Omental fat pad (tissue), 4 donors: Measurements from ENCODE around the gene TTLL11. TPM values are rescaled to one million over a fixed set of nuclear protein-coding genes. Genes with fewer than 3 reads are reported as not detected.
"Not testable (repeated sequence)": the region's sequence is repeated elsewhere in the genome, so short reads cannot be mapped to it uniquely, and the experiment has no call there.

Source experiments
- ATAC-seq: fragments of 150-250 bp; one replicate; pipeline ENCODE4 v1.9.1; 2016; ENCODE audit warnings: mild to moderate bottlenecking, moderate library complexity; ENCODE audit not compliant: low FRiP score
- DNase-seq: peaks from one replicate; pipeline ENCODE4 v3.0.0-alpha.2; 2019; ENCODE audit warnings: low spot score
- CTCF ChIP-seq, 3 donors: fragments of 450-650 bp; IDR thresholded peaks; one replicate each; pipeline ENCODE4 v1.5.1; 2016 to 2017; ENCODE audit warnings: antibody characterized with exemption in 3 of 3, mild to moderate bottlenecking in 3 of 3, moderate library complexity in 2 of 3
- total RNA-seq, 4 donors: library from RNA; depleted of rRNA; stranded (reverse); fragments of >200 nt; gene quantifications; one replicate each; pipeline ENCODE4 v1.1.0, GENCODE V29; 2016

TTLL11 gene
- total RNA-seq, 4 donors from 2014 or later: 7.0 to 16.0 (median 10.2) TPM

GRCh38 chr9:122078557-122078956 lies 14.6 kb downstream of the TTLL11 start:
- ATAC-seq: no peak
- TF ChIP-seq CTCF (IDR thresholded peaks at IDR 0.05): no peak
- no peak for DNase-seq

DNA sequence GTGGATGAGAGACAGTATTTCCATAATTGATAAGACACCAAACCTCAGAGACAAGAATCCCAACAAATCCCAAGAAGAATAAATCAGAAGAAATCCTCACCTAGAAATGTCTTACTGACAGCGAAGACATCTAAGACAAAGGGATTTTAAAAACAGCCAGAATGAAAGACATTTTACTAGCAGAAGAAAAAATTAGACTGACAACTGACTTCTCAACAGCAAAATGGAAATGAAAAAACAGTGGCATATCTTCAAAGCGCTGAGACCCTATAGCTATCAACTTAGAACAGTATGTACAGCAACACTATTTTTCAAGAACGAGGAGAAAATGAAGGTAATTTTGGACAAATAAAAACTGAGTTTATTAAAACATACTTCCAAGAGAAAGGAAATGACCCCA lies 16.3 kb downstream of the TTLL11 start:
- ATAC-seq (no peak), DNase-seq (no peak)
- TF ChIP-seq CTCF (IDR thresholded peaks at IDR 0.05): no peak

DNA sequence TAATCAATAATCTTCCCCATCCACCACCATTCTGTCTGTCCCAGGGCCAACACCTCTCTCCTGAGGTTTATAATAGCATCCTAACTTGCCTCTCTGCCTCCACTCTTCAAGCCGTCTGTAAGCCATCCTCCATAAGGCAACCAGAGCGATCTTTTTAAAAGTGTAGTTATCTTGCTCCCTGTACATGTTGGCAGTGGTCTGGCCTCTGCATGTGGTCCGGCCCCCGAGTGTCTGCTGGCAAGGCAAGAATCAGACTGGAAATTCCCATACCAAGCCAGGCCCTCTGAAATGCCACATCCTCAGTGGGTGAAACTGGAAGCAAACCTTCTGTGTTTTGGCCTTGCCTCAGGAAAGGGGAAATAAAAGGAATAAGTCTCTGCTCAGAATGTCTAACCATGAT lies 17.0 kb downstream of the TTLL11 start:
- no peak for ATAC-seq
- TF ChIP-seq CTCF (IDR thresholded peaks at IDR 0.05): no peak

DNA sequence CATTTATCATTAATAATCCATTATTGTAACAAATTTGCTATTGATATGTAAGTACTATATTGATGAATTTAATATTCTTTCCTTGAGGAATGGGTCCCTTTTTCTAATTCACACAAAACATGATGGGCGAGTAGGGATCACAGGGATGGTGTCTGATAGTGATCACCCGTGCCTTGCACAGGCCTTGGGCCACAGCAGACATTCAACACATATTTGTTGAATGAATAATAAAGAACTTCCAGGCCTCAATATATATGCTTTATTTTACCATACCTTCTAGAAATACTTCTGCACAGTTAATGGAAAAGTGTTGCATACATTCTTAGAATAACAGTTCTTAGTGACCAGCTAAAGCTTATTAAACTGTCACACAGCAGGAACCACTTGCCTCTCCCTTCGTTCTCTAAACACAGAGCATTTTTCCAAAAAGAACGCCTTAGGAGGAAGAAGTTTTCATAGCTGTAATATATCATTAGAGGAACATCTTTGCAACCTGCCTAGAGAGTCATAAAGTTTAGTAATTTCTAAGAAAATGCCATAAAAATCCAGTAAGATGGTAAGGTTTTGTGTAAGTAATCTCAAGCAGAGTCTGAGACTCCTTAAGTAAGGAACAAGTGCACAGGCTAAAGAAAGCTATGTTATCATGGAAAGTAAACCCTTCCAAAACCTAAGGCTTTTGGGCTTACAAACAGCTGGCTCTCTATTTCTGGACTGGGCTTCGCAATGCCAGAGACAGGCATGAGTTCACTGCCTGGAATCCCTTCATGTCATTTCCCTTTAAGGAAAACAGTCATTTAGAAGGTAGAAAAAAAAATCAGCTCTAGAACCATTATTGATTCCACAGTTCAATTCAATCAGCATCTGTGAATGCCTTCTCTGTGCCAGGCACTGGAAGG lies 17.7 kb downstream of the TTLL11 start:
- ATAC-seq (no peak), DNase-seq (no peak)
- TF ChIP-seq CTCF (IDR thresholded peaks at IDR 0.05): no peak

More for the DNA sequence above, 17.0 kb downstream of the TTLL11 start:
- no peak for DNase-seq

- ATAC-seq: no peak
- TF ChIP-seq CTCF (IDR thresholded peaks at IDR 0.05): no peak
- DNase-seq: no peak
Observed at GRCh38 chr9:122071715-122072114, 21.4 kb downstream of the TTLL11 start.

DNA sequence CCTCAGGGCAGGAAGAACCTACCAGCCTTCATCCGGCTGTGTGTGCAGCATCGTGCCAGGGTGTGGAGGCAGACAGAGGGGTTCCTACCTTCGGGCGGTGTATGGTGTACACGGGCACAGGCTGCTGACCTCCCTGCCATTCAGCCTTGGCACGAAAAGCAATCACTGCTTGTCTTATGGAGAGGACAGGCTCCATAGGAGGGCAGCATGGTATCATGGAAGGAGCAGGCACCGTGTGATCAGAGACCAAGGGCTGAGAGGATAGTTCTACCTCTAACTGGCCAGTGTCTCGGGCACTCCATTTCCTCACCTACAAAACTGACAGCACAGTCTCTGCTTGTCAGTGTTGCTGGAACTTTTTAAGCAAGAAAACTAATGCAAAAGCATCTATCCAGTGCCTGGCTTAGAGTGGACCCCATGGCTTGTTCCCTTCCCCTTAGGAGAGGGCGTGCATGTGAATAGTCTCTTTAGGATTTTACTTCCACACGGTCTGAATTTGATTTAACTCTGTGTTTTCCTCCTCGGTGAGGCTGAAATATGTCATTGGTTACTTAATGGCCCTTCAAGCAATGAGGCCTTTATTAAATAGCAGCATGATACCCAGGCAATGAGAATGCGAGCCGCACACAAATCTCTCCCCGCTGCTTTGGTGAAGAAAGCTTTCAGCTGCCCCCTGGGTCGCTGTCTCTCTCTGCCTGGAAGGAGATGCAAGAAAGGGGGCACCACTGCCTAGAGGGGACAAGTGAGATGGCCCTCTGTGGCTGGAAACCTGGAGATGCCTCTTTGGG lies 22.2 kb downstream of the TTLL11 start:
- no peak for DNase-seq
- no peak for TF ChIP-seq CTCF (IDR thresholded peaks at IDR 0.05)
- no peak for ATAC-seq

- not testable (repeated sequence) for ATAC-seq, DNase-seq
Observed at GRCh38 chr9:122066680-122067079, 26.4 kb downstream of the TTLL11 start.
